ENCODE measurements around the gene SUN1. TPM values are rescaled to one million over a fixed set of nuclear protein-coding genes. Genes with fewer than 3 reads are reported as not detected.

SUN1 gene
- total RNA-seq, 6 experiments from 2014 or later = 51.0 to 69.8 (median 61.2) TPM

DNA sequence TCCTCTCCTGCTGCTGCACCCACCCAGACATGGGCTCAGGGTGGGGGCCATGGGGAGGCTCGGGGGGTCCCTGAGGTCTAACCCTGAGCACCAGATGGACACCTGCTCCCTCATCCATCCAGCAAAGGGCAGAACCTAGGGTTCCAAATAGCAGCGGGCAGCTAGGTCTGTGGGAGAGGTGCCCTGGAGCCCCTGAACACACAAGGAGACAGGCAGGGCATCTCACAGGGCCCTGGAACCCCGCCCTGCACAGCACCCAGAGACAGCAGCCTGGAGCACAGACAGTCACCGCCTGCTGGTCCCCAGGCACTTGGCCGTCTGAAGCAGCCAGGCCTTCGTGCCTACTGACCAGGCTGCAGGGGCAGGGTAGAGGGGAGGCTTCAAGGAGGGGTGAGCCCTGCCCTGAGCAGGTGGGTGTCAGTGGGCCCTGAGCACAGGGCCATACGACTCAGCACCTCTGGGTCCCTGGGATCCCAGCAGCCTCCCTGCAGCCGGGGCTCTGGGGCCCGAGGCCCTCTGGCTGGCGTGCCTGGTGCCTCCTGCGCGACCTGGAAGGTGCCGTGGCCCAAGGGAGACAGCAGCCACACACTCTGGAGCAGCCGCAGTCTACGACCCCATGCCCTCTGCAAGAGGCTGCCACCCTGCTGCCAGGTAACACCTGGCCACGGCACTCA is 82.4 kb downstream of the SUN1 start:
- DNase-seq = no peak
- Mint-ChIP-seq H3K4me1 (ENCODE audit: low read depth) (no peaks in the 10 kb centered on the region), H3K27ac (no peak overlapping the region), H3K4me3 (no peak overlapping the region), H3K9me3 (no peaks in the 10 kb centered on the region), H3K27me3 (ENCODE audit: insufficient read depth) (no peaks in the 10 kb centered on the region; the same call in none of the 2 replicates), H3K36me3 (ENCODE audit: low read depth) (no peaks in the 10 kb centered on the region)
- TF ChIP-seq, protein P1, sequence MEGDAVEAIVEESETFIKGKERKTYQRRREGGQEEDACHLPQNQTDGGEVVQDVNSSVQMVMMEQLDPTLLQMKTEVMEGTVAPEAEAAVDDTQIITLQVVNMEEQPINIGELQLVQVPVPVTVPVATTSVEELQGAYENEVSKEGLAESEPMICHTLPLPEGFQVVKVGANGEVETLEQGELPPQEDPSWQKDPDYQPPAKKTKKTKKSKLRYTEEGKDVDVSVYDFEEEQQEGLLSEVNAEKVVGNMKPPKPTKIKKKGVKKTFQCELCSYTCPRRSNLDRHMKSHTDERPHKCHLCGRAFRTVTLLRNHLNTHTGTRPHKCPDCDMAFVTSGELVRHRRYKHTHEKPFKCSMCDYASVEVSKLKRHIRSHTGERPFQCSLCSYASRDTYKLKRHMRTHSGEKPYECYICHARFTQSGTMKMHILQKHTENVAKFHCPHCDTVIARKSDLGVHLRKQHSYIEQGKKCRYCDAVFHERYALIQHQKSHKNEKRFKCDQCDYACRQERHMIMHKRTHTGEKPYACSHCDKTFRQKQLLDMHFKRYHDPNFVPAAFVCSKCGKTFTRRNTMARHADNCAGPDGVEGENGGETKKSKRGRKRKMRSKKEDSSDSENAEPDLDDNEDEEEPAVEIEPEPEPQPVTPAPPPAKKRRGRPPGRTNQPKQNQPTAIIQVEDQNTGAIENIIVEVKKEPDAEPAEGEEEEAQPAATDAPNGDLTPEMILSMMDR (IDR thresholded peaks at IDR 0.05) = no peak

GRCh38 chr7:915291-916218 is 83.3 kb downstream of the SUN1 start:
- no peak for DNase-seq
- H3K36me3 Mint-ChIP-seq (ENCODE audit: low read depth) = no peaks in the 10 kb centered on the region
- no peak overlapping the region for H3K4me3 Mint-ChIP-seq
- H3K27ac Mint-ChIP-seq = no peak overlapping the region
- H3K27me3 Mint-ChIP-seq (ENCODE audit: insufficient read depth) = no peaks in the 10 kb centered on the region; the same call in none of the 2 replicates
- TF ChIP-seq, protein P1 (IDR thresholded peaks at IDR 0.05) = no peak
- H3K9me3 Mint-ChIP-seq = no peaks in the 10 kb centered on the region
- H3K4me1 Mint-ChIP-seq (ENCODE audit: low read depth) = no peaks in the 10 kb centered on the region

DNA sequence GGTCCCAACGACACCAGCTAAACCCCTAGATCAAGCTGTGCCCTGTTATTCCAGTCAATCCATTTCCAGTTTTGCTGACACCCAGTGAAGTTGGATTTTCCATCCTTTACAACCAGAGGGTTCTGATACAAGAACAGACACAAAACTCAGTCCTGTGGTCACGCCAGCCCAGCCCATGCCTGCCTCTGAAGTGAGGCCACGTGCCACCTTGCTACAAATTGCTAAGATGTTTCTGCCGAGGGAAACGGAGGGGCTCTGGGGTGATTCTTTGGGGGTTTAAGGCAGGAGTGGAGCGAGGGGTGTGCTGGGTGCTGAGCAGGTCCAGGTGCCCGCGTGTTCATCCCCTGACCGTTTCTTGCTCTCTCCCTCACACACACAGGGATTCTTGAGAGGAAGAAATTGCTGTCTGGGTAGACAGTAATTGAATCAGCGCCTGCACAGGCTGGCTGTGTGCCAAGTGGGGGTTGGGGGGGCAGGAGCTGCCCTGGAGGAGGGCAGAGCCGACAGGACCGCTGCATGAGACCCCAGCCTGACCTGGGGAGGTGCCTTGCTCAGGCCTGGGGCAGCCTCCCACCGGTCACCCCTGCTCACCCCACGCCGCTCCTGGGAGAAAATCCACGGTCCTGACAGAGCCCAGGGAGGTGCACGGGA is 84.1 kb downstream of the SUN1 start:
- Mint-ChIP-seq H3K4me1 (ENCODE audit: low read depth) (no peaks in the 10 kb centered on the region), H3K27ac (no peak overlapping the region), H3K36me3 (ENCODE audit: low read depth) (no peaks in the 10 kb centered on the region), H3K4me3 (no peak overlapping the region), H3K27me3 (ENCODE audit: insufficient read depth) (peaks cover 3% of the 10 kb centered on the region), H3K9me3 (no peaks in the 10 kb centered on the region)
- DNase-seq = no peak
- TF ChIP-seq, protein P1 (IDR thresholded peaks at IDR 0.05) = no peak

DNA sequence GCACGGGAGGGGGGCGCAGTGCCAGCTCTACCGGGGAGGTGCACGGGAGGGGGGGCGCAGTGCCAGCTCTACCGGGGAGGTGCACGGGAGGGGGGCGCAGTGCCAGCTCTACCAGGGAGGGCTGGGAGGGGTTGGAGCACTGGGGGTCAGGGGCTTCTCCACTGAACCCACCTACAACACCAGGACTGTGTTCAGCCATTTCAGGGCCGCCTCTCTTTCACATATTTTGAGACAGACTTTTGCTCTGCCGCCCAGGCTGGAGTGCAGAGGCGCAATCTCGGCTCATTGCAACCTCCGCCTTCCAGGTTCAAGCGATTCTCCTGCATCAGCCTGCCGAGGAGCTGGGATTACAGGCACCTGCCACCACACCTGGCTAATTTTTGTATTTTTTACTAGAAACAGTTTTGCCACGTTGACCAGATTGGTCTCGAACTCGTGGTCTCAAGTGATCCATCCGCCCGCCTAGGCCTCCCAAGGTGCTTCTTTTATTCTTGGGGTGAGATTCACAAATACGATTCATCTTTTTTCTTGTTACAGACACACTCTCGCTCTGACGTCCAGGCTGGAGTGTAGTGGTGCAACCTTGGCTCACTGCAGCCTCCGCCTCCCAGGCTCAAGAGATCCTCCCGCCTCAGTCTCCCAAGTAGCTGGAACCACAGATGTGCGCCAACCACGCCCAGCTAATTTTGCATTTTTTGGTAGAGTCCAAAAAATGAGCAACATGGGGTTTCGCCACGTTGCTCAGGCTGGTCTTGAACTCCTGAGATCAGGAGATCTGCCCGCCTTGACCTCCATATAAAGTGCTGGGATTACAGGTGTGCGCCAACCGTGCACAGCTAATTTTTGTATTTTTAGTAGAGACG is 85.2 kb downstream of the SUN1 start:
- no peaks in the 10 kb centered on the region for H3K9me3 Mint-ChIP-seq
- no peak for DNase-seq
- no peak overlapping the region for H3K27ac Mint-ChIP-seq
- no peak overlapping the region for H3K4me3 Mint-ChIP-seq
- no peaks in the 10 kb centered on the region for H3K36me3 Mint-ChIP-seq (ENCODE audit: low read depth)
- H3K27me3 Mint-ChIP-seq (ENCODE audit: insufficient read depth) = peaks cover 3% of the 10 kb centered on the region
- TF ChIP-seq, protein P1 (IDR thresholded peaks at IDR 0.05) = no peak
- H3K4me1 Mint-ChIP-seq (ENCODE audit: low read depth) = no peaks in the 10 kb centered on the region

GRCh38 chr7:918118-918425 is 85.8 kb downstream of the SUN1 start:
- TF ChIP-seq, protein P1 (IDR thresholded peaks at IDR 0.05) = no peak
- Mint-ChIP-seq H3K4me1 (ENCODE audit: low read depth) (no peaks in the 10 kb centered on the region), H3K27ac (no peak overlapping the region), H3K27me3 (ENCODE audit: insufficient read depth) (peaks cover 3% of the 10 kb centered on the region), H3K9me3 (no peaks in the 10 kb centered on the region), H3K4me3 (no peak overlapping the region), H3K36me3 (ENCODE audit: low read depth) (no peaks in the 10 kb centered on the region)
- DNase-seq = no peak
